NCI-H69 (cell line): ENCODE measurements around the gene GDF7.
A peak's percentile ranks its signal among the peaks of the same experiment; 100 is the strongest.

Source experiments
- DNase-seq: peaks from one replicate; lab custom pipeline; 2025; lab: John Stamatoyannopoulos, UW

Gene GDF7

DNA sequence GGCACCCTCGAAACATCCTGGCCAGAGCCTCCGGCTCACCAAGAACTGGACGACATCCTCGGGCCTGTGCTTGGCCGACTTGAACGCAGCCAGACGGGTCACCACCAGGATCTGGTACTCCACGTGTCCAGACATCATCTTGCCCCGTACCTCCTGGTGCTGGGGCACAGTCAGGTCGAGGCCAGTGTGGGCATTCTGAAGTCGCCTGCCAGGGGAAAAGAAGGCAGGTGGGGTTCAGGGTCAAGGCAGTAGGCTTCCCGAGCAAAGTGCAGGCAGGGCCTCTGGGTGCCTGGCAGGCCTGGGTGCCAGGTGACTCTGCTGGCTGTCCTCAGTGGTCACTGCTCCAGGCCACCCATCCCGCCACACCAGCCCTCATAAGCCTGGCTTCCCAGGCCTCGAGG, 21.6 kb upstream of the GDF7 start:
- DNase-seq: no peak

DNA sequence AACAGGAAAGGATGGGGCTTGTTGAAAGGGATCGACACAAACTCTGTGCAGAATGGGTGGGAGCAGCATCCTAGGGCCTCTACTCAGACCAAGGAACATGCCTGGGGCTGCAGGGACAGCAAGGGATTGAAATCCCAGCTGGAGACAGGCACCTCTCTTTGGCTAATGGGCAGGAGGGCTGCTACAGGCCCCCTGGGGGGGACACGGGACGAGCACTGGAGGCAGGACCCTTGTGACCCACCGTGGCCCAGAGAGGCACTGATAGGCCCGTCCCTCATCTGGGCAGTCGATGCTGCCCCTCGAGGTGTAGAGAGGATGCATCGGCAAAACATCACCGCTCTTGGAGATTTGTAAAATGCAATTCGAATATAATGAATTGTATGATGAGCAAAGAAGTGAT, 21.2 kb upstream of the GDF7 start:
- DNase-seq: no peak

DNA sequence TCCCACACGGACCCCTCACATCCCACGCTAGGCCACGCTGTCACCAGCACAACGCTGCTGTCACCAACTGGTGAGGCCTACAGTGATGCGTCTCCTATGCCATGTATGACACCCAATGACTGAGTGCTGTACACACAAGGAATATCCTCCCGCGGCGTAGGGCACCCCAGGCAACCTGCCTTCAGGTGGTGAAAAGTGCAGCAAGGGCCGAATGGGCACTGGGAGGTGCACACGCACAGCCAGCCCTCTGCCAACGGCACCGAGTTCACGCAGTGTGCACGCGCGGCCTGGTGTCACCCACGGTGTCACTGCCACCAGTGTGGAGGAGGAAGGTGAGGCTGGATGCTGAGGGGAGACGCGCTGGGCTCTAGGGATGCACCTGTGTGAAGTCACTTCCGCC, 20.5 kb upstream of the GDF7 start:
- no peak for DNase-seq

DNA sequence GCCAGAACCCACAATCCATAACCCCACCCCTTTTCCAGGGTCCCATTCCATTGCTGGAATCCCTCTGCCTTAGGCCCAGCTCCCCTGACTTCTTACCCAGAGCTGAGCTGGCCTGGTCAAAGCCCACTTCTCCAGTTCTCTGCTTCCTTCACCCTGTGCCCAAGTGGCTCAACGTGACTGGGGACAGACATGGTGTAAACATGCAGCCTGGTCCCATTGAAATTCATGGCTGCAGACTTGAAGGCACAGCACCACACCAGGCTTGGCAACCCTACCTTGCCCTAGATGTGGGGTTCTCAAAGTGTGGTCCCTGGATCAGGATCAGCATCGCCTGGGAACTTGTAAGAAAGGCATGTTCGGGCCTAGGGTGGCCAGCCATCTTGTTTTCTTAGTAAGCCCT, 19.7 kb upstream of the GDF7 start:
- no peak for DNase-seq

DNA sequence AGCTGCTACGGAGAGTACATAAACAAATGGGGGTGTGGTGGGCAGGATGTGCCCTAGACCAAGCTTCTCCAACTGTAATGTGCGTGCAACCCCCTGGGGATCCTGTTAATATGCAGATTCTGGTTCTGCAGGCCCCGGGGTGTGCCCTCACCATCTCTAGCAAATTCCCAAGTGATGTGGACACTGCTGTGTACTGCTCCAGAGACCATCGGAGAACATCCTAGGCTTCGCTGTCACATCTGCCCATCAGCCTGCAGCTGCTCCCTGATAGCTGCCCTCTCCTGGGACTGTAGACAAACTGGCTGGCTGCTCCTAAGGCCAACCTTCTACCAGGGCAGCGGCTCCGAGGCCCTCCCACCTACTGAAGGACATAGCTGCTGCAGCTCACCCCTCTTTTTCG, 19.2 kb upstream of the GDF7 start:
- DNase-seq: peak; percentile 15

DNA sequence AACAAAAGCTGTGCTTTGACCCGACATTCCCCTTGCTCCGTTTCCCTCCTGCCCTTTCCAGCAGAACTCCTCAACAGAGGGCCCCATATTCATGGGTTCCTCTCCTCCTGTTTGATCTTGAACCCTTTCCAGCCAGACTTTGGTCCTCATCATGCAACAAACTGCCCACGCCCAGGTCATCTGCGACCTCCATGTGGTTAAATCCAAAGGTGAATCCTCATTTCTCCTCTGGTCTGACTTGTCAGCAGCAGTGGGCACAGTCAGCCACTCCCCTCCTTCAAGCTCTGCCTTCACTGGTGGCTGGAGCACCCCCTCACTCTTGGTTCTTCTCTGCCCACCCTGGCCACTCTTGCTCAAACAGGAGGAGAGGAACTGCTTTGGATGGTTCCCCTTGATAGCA, 18.7 kb upstream of the GDF7 start:
- DNase-seq: no peak

DNA sequence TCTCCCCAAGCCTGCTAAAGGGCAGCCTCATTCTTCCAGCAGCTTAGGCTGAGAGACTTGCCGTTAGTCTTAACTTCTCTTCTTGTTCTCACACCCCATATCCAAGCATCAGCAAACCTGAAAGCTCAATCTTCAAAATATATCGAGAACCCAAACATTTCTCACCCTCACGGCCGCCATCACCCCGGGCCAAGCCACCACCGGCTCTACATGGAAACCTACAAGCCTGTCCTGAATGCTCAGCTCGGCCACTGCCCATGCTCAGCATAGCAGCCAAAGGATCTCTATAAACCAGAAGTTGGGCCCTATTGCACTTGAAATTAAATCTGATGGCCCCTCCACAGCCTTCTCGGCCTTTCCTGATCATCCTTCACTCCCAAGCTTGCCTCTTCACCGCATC, 18.1 kb upstream of the GDF7 start:
- DNase-seq: no peak

DNA sequence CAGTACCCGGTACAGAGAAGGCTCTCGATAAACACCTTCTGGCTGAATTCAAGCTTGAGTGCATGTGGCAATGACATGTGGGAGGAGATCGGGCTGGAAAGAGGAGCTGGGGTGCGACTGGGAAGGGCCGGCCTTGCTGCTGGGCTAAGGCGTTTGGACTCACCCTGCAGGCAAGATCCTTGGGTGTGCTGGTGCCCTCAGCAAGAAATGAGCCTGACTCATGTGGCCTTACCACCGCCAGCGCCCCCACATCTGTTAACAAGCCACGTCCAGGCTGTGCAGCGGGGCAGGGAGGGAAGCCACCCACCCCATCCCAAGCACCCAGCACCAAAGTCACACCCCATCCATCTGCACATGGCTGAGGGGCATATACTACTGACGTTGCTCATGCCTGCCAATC, 17.4 kb upstream of the GDF7 start:
- no peak for DNase-seq

DNA sequence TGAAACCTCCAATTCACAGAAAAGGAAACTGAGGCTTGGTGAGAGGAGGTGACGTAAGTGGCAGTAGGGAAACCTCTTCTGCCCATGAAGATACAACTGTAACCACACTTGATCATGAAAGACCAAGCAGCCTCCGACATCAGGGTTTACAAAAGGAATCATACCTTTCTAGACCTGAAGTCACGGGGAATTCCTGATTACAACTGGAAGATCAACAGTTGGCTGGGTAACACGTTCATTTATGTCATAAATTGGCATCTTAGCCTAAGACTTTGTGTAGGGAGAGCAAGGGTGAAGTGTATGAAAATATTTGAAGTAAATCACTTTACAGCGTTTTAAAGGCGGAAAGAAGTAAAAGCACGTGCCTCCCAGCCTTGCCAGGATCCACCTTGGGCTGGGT, 17.0 kb upstream of the GDF7 start:
- DNase-seq: no peak

DNA sequence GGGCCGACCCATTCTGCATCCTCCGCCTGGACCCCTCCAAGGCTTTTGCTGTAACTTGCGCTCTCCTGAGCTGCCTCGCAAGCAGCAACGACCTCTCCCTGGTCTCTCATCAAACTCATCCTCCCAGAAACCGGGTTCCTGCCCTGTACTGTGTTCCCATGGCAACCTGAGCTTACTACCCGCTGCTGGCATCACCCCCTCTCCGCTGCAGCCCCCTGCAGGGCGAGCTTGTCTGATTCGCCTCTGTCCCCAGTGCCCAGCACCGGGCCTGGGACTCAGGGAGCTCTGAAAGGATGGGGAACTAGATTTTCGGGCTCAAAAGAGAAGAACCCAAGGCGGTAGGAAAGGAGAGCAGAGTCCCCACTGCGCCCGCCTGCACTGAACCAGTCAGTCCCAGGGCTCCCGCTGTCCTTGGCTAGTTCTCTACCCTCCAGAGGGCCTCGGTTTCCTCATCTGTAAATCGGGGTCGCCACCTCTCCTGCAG, 16.5 kb upstream of the GDF7 start:
- peak; percentile 64 for DNase-seq

DNA sequence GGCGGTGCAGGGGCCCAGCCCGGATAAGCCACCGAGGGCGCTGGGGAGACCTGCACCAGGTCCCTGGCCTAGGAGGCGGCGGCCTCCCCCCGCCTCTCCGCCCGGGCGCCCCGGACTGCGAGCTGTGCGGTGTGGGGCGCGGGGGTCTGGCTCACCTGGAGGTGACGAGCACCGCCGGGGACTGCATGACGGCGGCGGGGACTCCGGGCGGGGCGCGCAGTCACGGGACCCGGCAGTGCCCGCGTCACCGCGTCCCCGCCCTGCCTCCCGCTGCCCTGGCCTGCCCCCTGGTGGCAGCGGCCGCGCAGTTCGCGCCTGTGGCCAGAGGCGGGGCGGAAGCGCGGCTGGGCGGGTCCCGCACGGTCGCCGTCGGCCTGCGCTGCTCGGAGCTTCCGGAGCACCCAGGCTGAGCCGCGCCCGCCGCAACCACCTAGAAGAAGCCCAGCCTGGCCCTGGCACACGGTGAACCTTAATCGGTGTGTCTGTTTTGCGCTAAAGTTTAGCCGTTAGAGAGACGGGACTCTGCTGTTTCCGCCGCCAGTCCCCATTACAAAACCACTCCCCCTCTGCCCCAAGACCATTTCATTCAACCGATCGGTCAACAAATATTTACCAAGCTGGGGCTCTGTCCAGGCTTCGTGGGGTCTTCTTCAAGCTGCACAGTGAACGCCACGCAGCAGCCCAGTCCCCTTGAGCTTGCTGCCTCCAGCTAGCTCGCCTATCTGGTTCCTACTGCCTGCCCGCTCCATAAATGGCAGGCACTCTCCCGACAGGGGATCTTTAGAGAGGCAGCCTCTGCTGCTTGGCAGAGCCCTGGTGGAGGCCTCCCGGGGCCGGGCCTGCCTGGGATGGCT, 15.8 kb upstream of the GDF7 start, which contains the start of gene HS1BP3:
Gene HS1BP3 (minus strand): TSS at position 222 of the 854 bp plus-strand sequence. CDS start 35 bp downstream, at position 187.
- DNase-seq: peak; percentile 83

DNA sequence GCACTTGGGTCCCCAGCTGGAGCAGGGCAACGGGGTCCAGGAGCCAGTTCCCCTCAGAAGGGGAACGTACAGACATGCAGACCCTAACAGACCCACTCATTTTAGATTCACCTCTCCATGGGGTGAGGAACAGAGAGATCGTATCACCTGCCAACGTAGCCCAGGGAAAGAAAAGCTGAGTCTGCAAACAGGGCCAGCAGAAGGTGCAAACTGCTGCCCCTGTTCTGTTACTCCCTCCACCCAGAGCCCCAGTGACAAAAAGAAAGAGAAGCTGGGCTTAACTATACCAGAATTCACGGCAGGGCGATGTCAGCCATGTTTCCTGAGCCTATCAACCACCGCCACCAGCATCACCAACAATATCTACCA, 15.2 kb upstream of the GDF7 start:
- DNase-seq: no peak

DNA sequence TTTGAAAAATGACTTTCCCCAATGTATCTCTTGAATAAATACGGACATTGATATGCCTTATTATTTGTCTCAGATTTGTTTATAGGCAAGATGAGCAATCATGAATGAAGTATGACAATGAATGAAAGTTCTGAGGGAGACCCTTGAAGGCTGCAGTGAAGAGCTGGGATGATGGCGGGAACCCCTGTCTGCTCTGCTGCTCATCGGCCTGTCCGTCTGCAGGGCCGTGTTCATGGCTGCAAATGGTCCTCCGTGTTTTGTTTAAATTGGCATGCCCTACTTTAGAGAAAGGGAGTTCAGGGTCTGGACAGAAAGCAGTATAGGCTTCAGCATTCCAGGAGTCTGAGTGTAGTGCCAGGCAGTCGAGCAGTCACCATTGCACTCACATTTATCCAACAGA, 14.8 kb upstream of the GDF7 start:
- no peak for DNase-seq

DNA sequence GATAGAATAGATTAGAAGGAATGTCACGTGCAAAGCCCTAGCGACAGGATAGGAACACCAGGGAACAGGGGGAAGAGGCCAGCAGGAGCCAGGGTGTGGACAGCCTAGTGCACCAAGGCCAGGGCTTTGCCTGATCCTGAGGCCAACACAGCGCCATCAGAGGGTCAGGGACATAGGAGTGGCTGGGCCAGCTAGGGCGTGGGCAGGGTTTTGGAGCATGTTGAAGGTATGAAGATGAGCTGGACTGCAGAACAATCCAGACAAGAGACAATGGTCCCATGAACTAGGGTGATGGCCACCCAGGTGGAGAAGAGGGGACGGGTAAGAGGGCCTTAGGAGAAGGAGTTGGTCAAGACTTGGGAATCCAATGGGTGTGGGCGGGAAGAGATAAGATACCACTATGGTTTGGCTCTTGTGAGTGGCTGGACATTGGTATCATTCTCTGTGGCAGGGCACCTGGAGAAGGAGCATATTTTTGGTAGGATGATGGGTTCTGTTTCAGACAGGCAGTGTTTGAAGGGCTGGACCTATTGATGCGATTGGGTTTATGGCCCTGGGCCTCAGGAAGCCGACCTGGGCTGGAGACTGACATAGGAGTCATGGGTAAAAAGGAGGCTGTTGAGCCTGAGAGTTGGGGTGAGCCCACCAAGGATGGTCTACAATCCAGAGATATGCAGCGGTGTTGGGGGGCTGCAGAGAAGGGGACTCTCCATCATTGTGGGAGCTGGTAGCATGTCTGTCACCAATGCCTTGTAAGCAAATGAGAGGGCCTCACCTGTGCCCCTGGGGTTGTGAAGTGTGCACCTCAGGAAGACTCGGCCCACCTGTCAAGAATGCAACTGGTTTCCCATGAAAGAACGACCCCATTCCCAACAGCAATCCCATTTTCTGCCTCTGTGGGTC, 14.0 kb upstream of the GDF7 start:
- no peak for DNase-seq

DNA sequence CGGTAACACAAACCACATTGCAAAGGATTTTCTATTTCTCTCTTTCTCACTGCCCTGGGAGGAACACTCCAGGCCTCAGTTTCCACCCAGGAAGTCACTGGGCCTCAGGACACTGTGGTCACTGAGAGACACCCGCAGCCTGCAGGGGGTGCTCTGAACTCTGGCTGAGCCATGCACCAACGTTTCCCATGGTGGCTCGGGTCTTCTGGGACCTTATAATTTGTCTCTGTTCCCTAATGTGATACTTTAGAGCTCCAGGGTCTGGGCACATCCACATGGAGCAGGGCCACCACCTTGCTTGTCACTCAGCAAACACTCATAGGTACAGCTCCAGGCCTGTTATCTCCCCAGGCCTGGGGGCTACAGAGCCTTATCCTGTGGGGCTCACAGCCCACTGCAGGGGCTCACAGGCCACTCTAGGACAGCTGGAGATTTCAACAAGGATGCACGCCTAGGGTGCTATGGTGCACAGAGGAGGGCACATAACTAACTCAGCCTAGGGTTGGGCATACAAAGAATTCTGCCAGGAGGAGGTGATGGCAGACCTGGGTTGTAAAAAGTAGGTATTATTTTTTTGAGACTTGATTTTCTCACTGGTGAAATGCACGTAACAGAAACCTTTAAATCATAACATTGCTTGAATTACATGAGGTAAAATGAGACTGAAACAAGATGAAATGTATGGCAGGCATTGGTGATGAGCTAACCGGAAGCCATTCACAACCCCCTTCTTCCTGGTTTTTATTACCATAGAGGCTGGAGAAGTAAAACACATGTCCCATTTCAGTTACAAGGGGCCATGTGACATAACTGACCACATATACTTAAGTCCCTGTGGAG, 13.0 kb upstream of the GDF7 start:
- no peak for DNase-seq

DNA sequence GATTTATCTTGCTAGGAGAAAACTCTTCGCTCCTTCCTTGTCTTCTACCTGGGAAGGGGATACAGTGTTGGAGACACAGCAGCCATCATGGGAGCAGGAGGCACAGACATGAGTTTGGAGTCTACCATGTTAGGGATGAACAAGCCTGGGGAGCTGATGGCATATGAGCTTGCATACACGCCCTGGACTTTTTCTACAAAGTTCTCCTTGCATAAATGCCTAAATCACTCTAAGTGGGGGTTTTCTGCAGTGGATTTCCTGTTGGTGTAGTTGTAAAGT, 12.5 kb upstream of the GDF7 start:
- no peak for DNase-seq

DNA sequence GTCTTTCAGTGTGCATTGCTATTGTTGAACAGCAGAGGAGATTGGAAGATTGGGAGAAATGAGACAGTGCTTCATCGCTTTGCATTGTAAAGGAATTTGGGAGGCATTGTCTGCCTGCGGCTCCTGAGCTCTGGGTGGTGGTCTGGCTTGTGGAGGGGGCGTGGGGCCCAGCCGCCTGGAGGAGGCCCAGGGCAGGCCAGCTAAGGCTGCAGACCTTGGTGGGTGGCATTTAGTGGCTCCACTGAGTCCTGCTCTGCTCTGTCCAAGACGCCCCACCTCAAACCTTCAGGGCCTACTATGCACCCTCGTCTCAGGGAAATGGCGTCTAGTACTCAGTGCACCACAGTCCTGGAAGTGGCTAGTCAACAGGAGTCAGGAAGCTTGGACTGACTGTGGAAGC, 10.4 kb upstream of the GDF7 start:
- DNase-seq: no peak

DNA sequence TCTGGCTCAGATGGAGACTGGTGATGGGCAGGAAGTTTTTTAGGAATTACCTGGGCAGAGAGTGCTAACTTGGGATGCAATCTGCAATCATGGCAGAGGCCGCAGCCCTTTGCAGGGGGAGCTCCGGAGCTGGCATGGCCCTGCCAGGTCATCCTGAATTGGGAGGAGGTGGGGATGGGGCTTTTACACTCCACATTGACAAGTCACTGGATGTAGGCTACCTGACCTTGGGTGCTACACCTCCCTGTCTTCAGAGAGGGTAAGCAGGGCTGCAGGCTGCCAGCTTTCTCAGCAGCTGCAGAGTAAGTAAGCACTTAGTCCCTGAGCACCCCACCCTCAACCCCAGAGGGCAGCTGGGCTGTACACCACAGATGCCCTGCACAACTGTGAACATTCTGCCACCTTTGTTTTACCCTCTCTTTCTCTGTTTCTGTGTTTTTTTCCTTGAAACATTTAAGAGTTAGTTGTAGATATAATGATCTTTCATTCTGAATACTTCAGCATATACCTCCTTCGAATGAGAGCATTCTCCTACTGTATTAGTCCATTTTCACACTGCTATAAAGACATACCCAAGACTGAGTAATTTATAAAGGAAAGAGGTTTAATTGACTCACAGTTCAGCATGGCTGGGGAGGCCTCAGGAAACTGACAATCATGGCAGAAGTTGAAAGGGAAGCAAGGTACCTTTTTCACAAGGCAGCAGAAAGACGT, 9.3 kb upstream of the GDF7 start:
- no peak for DNase-seq

DNA sequence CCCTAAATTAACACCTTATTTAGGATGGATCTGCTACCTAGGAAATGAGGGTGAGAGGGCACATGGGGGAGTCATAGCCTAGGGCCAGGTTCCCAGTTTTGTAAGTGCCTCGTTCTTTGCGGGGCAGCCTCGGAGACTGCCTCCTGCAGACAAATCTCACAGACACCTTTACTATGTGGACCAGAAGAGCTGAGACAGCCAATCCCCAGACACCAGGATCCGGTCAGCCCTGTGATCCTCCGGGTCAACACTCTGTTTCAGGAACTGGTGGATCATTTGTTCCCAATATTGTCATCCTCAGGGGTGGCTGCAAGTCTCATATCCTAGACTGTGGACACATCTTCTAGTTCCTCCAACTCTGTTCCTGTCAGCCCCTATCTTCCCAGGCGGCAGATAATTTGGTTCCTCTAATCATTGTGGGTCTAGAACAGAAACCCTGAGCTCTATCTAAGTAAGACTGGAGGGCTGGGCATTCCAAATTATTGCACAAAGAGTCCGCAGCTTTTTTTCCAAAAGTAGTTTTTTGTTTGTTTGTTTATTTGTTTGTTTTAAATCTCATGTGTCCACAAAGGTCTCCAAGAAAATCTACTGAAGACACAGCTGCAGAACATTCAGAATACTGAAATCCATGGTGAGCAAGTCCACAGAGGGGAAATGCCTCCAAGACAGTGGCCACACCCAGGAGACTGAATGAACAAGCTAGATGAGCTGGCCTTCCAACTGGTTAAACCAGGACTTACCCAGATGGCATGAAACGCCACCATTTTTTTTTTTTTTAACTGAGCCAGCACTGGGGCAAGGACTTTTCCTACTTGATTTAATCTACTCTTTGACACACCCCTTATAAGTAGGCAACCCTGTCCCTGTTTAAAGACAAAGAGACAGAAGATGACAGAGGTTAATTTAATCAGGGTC, 6.2 kb upstream of the GDF7 start:
- DNase-seq: no peak

DNA sequence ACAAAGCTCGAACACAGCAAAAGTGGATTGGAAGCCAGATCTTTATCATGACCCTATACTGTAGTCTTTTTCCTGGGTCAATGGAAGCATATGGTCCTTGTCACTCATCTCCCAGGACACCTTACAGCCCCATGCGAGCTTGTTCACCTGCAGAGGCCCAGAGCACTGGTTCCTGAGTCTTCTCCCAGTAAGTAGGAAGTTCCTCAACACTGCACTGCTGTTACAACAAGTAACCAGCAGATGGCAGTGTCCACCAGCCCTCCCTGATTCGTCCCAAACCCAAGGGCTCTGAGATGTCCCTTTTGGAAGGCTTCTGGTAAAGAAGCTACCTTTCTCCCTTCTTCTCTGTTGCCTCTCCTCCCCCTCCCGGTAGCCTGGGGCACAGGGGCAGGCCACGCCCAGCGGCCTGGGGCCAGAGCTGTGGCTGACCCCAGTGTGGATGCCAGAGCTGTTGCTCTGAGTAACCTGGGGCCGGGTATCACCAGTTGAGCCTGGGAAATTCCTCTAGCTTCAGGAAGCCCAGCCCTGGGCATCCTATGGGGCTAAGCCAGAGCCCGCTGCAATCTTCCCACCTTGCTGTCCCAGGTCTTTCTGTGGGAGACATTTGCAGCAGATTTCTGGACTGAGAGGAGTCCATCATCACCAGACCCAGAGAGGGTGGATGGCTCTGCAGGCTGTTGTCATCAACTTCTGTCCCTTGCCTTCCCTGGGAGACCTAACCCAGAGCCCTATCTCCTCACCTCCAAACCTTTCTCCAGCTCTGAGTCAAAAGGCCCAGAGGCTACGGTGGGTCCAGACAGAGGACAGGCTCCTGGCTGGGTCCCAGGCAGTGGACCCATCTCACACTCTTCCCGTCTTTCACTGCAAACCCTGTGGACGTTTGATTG, 5.3 kb upstream of the GDF7 start:
- DNase-seq: peak; percentile 53
